Activated CD4-positive, alpha-beta T cell treated with anti-CD3 and anti-CD28 coated beads, Interleukin-2, amount 50 U/mL, for 4 hours (primary cell): ENCODE data around the gene SMYD3.

Experiments used
- DNase-seq, 2 experiments: peaks; one replicate each; pipeline ENCODE4 v3.0.0-alpha.2; 2020

SMYD3 gene

GRCh38 chr1:246001837-246002230 is 505.2 kb downstream of the SMYD3 start:
- no peak for DNase-seq

DNA sequence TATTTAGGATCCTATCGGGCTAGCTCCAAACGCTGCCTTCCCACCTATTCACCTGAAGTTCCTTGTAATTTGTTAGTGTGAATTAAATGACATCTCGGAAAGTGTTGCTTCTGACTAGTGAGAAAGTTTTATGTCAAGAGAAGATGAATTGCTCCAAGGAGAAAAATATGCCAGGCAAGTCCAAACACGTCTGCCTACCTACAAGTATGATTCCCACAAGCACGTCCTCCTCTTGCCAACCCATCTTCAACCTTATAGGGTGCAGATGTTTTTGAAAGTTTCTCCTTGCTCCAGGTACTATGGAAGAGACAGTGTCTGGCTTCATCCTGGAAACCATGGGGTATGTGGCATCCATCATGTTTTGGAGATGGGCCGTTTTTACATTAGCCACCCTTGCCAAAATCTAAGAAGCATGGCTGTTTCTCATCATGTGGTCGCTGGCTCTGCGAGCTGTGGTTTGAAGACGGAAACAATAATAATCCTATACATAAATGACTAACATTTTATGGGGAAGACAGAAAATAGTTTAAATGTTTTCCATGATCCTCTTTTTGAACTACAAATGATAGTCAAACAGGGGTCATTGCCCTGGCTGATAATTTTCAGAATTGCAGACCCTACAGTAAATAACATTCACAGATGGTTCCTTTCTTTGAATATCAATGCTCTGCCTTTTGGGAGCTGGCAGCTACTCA is 505.8 kb downstream of the SMYD3 start:
- no peak for DNase-seq

DNA sequence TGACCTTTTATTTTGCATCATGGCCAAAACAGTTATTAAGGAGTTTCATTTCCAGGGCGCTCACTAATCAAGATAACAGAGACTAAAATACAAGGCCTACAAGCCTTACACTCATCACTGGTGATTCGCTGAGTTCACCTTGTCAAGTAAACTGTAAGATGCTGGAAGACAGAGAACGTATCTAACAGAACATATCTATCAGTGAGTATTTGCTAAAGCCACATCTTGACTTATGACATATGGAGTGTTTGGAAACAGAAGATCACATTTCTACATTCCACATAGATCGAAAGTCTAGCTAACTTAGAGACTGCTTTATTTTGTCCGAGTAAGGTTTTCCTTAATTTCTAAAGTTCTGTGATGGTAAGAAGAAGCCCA is 506.5 kb downstream of the SMYD3 start:
- no peak for DNase-seq

DNA sequence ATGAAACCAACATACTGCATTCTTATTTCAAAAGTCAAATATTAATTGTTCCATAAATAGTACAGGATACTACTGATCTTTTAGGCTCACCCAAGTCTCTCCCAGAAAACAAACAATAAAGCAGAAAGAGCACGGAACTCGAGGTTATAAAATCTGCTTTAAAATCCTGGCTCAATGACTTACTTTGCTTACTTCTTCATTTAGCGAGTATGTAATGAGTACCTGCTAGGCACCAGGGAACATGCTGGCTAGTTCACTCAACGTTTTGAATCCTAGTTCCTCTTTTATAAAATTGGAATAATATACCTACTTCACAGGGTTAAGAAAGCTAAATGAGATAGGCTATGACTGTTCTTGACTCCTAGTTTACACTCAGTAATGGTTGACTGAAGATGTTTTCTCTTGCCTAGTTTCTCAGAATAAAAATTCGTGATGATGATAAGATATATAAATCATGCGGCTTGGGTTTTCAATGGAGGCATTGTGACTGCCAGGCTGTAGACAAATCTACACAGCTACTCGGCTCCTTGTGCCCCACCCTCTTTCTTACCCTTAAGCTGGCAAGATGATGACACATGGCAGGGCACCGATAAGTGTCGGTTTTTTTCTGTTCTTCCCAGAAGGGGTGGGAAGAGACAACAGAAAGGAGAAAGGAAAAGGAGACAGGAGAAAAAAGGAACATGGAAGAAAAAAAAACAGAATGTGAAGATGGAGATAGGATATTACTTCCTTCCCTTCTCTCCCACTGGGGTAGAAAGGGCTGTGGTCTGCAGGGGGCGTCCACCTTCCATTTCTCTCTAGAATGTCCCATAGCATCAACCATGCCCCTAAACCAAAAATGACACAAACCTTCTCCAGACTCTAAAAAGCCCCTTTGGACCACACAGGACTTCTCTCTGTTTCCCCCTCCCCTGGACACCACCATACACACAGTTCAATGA is 507.1 kb downstream of the SMYD3 start:
- DNase-seq, result no peak

DNA sequence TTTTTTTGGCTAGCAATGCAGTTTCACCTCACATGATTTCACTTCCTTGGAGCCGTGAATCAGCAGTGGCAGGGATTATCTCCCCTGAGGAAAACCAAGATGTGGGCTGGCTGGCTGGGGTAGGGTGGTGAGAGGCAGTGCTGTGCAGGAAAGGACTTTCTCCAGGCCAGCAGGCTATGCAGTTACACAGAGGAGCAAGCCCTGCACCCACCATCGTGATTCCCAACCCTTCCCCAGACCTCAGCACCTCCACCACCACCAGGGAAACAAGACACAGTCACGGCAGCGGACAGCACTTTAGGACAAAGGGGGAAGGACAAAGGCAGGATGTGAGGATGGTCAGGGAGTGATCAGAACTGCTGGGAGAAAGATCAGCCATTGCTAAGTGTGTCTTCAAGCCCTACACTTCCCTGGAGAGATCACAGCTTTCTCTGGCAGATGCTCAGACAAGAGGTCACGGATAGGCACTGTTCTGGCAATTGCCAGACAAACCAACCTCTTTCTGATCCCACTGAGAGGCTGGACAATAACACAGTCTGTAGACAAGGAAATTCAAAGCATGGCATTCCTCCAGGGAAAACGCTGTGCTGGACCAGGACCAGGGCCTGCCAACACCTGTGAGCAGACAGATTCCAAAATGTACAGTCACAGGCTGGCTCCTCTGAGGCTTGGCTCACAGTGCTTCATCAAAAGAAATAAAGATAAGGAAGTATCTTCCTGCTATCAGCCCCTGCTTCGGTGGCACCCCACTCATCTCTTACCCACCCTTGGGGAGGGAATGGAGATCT is 509.4 kb downstream of the SMYD3 start:
- no peak for DNase-seq

GRCh38 chr1:245996811-245997210 is 510.3 kb downstream of the SMYD3 start:
- DNase-seq, result no peak

GRCh38 chr1:245995474-245995873 is 511.6 kb downstream of the SMYD3 start:
- DNase-seq, result no peak

GRCh38 chr1:245991266-245991665 is 515.8 kb downstream of the SMYD3 start:
- no peak for DNase-seq

GRCh38 chr1:245990315-245991022 is 516.6 kb downstream of the SMYD3 start:
- DNase-seq, result no peak

- DNase-seq, result no peak
These were observed 518.5 kb downstream of the SMYD3 start for GRCh38 chr1:245988393-245989078.

DNA sequence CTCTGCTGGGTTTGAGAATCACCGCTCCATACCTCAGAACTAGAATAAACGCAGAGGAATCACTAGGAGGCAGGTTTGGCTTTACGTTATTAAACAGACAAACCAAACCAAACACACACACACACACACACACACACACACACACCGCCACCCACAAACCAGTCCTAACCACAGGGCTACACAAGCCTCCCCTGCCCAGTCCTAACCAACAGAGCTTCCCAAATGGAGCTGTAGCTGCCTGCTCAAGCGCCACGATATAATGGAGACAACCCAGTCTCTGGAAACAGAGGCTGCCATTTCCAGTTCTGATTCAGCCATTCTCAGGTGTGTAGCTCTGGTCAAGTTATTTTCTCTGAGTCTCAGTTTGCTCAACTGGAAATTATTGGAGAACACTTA is 519.1 kb downstream of the SMYD3 start:
- no peak for DNase-seq

- no peak for DNase-seq
These were observed 519.5 kb downstream of the SMYD3 start for GRCh38 chr1:245987577-245987976.

DNA sequence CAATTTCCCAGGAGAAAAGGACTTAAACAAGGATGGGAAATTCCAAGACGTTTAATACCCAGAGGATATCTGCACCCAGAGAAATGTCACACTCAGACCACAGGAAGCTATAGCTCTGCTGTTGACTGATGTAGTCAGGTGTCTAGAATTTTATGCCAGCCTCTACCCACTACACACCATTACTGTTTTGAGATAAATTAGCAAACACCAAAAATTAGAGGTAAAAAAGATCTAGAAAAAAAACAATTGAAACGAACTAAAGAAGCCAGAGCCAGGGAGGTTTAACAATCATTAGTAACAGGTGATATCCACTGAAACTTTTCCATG is 519.9 kb downstream of the SMYD3 start:
- DNase-seq, result no peak

DNA sequence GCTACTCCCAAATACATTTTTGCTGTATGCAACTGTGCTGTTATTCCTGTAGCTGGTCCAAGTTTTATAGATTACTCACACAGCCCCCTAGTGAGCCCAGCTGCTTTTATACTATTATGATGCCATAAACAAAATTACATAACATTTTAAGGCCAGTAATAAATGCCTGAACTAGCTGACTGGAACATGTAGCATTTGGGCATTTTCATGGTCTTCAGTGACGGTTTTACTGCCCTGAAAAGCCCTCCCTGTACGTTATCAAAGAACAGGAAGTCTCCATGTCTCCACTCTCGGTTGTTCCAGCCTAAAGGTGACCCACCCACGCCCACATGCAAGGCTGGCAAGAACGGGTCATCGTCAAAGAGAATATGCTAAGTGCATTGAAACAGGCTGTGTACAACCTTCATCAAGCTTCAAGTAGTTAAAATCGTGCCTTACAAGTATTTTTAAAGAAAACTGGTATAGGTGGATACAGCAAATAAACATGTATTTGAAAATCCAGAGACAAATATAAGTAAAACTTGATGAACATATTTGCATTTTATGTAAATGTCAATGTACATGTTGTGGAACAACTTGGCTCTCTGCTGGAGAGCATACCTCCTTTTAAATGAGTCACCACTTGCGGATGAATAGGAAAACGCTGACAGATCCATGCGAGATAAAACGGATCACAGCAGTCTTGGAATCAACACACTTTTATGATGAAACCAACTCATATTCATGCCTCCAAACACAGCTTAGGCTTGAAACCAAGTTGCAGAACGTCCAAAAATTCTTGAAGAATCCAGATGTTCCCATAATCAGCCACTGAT is 520.5 kb downstream of the SMYD3 start:
- no peak for DNase-seq

- DNase-seq, result no peak
These were observed 522.5 kb downstream of the SMYD3 start for GRCh38 chr1:245984390-245985155.

DNA sequence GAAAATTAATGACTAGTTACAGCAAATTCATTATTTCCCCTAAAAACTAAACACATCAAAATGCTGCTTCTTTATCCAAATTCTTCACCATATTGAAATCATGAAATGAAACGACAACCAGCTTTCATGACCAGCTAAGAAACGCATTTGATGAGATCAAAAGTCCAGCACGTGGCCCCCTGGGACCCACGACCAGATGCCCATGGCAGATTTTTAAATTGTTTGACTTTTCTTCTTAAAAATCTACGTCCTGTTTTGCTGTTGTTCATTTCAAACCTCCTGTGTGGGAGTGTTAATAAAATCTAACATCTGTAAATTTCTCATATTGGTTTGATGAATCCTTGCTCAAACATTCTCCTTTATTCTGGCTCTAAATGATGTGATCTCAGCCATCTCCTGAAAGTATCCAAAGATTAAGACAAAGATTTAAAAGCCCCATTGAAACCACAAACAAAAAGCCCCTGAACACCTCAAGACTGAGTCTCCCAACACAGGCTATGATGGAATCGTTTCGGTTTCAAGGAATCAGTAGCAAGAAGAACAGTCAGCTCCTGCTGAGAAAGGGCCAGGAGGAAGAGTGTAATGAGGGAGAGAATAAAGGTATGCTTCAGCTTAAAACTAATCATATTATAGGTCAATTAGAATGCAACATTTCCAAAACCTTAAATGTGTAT is 523.6 kb downstream of the SMYD3 start:
- no peak for DNase-seq

GRCh38 chr1:245979589-245979988 is 527.5 kb downstream of the SMYD3 start:
- DNase-seq, result no peak

- no peak for DNase-seq
These were observed 528.2 kb downstream of the SMYD3 start for GRCh38 chr1:245978915-245979314.

DNA sequence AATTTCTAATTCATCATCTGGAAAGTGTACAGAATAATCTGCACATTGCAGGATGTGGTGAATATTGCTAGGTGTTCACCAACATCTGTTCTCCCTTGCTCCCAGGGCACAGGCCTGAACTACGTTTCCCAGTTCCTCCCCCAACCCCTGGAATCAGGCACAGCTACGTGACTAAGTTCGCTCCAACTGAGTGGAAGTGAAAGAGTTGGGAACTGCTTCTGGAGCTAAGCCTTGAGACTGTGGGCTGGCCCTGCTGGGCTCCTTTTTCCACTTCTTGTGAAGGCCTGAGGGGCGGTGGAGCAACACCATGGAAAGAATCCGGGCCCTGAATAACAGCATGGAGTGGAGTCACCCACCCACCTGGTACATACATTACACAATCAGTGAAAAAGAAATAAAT is 534.6 kb downstream of the SMYD3 start:
- no peak for DNase-seq

DNA sequence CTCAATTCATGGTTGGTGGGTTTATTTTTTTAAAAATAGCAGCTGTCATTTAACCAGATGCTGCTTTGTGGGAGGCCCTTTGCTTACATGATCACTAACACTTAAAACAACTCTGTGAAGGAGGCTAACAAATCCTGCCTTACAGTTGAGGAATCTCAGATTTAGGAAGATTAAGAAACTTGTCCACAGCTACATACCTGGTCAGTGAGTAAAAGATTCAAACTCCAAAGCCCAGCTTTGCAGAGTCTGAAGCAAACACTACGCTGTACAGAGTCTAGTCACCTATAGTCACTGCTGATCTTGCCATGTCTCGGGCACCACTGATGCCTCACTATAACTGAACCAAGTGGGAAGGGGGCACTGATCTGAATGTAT is 535.4 kb downstream of the SMYD3 start:
- DNase-seq, result no peak
